Adipose tissue (tissue), 3 donors: ENCODE measurements around the gene MTHFD1L. TPM values are rescaled to one million over a fixed set of nuclear protein-coding genes. Genes with fewer than 3 reads are reported as not detected.
"Not testable (repeated sequence)": the region's sequence is repeated elsewhere in the genome, so short reads cannot be mapped to it uniquely, and the experiment has no call there.

Experiments used
- H3K27ac ChIP-seq: one replicate; pipeline ENCODE4 v1.5.1; 2013; ENCODE audit warnings: low read depth, low read length
- WGBS, 3 donors: extraction: QIAGEN DNeasy Blood & Tissue Kit; methylation state at CpG; one replicate each; pipeline ENCODE4 v1.1.7; 2013; 5-methylcytosine and 5-hydroxymethylcytosine counted together
- polyA plus RNA-seq, 3 donors: library from polyadenylated mRNA; stranded (reverse); fragments of 200-250 nt; gene quantifications; one replicate each; pipeline ENCODE4 v1.2.3, GENCODE V29; 2013
- donor health status: healthy with polysubstance abuse.
- donor health status: Bipolar disorder and iron deficiency.
- donor health status: healthy.

The MTHFD1L gene
- polyA plus RNA-seq, 3 donors: 3.9 to 11.3 (median 4.4) TPM

DNA sequence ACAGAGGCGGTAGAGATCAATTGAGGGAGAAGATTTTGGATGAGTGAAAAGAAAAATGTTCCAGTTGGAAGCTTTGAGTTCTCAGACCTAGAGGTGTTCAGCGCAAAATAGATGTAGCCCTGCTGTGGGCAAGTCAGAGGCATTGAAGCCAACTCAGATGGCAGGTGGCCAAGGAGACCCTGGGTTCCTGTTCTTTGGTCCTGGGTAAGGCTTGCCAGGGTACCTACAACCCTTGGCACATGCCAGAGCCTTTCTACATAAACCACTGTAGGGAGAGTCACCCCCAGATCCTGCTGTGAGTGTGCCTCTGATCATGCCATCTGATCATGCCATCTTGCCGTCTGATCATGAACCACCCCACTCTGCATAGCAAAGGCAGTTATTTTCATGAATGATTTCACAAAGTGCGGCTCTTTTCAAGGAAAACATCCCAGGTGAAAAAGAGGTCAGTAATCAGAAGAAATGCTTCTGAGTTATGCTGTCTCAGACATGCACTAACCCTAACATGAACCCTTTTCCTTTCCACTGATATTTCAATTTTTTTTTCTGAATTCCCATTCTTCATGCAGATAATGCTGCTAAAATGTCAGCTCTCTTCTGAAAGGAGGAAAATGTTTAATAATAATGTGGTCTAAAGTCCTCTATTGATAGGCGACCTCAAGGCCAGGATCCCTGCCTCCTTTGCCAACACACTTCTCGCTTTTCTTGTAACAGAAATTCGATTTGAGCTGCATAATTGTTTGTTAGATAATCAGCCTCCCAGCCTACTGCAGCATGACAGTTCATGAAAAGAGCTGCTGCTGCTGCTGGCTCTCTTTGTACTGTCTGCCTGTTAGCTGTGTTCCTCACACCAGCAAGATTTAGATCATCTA is 153.6 kb downstream of the MTHFD1L start:
- WGBS, 3 donors: 44 to 76% (median 68%) methylated on average over 7 of the region's 7 CpGs
- no peak overlapping the region for H3K27ac ChIP-seq

DNA sequence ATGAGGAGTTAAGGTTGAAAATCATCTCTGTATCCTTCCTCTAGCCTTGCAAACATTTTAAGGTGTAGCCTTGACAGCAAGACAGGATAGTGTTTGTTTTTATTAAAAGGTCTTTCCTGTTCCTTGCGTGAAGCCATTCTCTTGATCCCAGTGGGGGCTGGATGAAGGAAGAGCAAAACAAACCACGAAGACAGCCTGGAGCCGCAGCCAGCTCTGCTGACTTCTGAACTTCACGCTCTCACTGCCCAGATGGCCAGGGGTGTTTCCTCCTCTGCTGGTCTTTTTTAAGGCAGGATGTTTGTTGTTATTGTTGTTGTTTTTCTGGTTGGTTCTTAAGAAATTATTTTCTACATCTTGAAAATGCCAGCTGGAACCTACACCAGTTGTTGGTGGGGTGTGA is 156.4 kb downstream of the MTHFD1L start:
- WGBS, 3 donors: 46 to 84% (median 50%) methylated on average over 4 of the region's 4 CpGs
- H3K27ac ChIP-seq: no peak overlapping the region

DNA sequence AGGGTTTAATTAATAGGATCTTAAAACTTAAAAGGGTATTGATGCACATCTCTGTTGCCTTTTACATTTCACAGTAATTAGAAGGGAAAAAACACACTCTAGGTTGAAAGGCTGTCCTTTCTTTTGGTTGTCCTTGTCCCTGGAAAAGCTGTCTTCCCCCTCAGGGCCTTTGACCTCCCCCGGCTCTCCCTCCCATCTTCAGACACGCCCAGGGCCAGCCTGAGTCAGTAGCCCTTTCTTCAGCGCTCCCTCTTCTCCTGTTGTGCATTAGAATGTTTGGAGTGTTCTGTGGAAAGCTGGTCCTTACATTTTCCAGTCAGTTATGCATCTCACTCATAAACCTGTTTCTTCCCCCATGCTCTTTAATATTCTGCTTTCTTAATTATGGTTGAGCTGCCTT is 157.0 kb downstream of the MTHFD1L start:
- no peak overlapping the region for H3K27ac ChIP-seq
- WGBS, 3 donors: 84 to 90% (median 90%) methylated on average over 3 of the region's 3 CpGs

DNA sequence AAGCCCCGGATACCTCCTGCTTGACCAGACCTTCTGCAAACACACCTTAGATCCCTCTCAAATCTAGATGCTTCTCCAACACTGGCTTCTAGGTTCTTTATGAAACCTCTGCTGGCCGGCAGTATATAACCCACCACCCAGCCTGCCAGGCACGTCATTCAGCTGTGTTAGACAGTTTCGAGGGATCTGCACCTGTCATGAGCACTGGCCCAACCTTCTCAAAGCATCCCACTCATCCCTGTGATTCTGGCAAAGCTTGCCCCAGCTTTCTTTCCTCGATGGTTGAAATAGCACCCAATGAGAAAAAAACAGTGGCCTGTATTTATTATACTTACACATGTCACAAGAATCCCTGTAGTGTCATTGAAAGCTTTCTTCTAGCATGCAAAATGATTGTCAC is 157.8 kb downstream of the MTHFD1L start:
- H3K27ac ChIP-seq: no peak overlapping the region
- WGBS, 3 donors: 96 to 97% (median 97%) methylated on average over 5 of the region's 5 CpGs

GRCh38 chr6:151024597-151024996 is 159.1 kb downstream of the MTHFD1L start:
- H3K27ac ChIP-seq: no peak overlapping the region
- WGBS, 3 donors: 82 to 96% (median 93%) methylated on average over 7 of the region's 7 CpGs

GRCh38 chr6:151025076-151025475 is 159.6 kb downstream of the MTHFD1L start:
- no peak overlapping the region for H3K27ac ChIP-seq
- WGBS, 3 donors: 60 to 97% (median 96%) methylated on average over 16 of the region's 16 CpGs

DNA sequence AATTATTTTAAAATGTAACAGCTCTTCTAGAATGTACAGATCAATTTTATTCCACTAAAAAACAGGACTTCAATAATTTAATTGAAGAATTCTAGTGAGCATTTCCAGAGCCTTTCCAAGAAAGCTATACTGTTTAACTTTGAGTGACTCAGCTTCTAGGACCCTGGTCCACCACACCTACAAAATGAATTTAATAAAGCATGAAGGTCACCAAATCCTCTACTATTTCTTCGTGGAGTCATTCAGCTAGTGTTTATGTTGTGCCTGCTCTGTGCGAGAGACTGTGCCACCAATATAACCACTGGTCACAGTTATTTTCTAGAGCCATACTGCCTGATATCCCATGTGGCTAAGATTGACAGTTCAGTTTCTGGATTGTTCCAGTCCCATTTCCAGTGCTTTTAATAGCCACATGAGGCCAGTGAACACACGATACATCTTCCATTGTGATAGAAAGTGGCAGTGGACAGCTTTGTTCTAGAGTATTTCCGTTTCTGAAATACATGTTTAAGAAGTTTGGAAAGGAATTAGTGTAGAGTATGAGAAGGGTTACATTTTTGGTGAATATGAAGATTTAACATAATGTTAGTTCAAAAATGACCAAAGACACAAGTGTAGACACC is 160.7 kb downstream of the MTHFD1L start:
- no peak overlapping the region for H3K27ac ChIP-seq
- whole genome bisulfite sequencing, 3 donors: 87 to 88% (median 87%) methylated on average over 4 of the region's 4 CpGs

DNA sequence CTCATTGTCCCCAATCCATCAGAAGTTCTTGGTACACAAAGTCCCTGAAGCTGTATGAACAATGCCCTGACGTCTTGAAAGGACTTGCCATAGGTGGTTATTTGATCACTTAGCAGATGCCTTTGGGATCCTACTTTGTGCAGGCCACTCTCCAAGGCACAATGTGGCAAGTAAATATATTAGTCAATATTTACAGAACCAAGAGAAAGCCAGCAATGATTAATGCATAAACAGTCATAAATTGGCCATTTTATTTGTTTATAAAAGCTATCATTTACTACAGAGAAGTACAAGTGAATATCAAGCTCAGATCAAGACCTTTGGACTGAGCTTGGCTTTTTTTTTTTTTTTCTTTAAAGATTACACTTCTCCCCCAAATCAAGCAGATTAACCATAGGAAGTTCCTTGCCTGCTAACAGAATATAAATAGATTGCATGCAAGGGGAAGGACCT is 161.8 kb downstream of the MTHFD1L start:
- no peak overlapping the region for H3K27ac ChIP-seq
- WGBS, 3 donors: 19 to 73% (median 72%) methylated on average over 1 of the region's 1 CpG

- H3K27ac ChIP-seq: no peak overlapping the region
- WGBS, 3 donors: 94 to 95% (median 94%) methylated on average over 15 of the region's 15 CpGs
These were observed 162.7 kb downstream of the MTHFD1L start for GRCh38 chr6:151027936-151028838.

DNA sequence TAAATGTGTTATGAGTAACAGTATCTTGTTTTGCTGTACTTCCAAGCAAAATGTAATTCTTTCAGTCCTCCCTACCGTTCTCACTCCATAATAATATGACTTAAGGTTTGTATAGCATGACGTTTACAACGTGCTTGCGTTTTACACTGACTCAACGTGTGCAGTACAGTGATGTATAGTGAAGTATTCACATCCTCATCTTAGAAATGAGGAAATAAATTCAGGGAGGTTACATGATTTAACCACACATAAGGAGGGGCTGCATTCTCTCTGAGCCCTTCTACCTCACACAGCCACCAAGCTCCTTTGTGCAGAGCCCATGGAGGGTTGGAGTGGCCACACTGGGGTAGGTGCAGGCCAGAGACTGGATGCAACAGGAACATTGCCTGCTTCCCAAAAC is 164.5 kb downstream of the MTHFD1L start:
- no peak overlapping the region for H3K27ac ChIP-seq
- WGBS, 3 donors: 61 to 88% (median 65%) methylated on average over 5 of the region's 5 CpGs

DNA sequence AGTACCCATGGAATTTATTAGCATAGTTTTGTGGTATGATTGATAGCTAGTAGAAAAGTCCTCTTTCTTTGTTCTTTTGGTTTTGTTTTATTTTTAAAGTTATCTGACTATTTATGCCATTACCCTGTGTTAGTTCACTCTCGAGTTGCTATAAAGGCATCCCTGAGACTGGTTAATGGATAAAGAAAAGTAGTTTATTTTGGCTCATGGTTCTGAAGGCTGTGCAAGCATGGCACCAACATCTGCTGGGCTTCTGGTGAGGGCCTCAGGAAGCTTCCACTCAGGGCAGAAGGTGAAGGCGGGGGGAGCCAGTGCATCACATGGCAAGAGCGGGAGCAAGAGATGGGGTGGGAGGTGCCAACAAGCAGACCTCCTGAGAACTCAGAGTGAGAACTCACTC is 166.5 kb downstream of the MTHFD1L start:
- 82 to 98% (median 97%) methylated on average over 3 of the region's 3 CpGs for WGBS, 3 donors
- no peak overlapping the region for H3K27ac ChIP-seq

DNA sequence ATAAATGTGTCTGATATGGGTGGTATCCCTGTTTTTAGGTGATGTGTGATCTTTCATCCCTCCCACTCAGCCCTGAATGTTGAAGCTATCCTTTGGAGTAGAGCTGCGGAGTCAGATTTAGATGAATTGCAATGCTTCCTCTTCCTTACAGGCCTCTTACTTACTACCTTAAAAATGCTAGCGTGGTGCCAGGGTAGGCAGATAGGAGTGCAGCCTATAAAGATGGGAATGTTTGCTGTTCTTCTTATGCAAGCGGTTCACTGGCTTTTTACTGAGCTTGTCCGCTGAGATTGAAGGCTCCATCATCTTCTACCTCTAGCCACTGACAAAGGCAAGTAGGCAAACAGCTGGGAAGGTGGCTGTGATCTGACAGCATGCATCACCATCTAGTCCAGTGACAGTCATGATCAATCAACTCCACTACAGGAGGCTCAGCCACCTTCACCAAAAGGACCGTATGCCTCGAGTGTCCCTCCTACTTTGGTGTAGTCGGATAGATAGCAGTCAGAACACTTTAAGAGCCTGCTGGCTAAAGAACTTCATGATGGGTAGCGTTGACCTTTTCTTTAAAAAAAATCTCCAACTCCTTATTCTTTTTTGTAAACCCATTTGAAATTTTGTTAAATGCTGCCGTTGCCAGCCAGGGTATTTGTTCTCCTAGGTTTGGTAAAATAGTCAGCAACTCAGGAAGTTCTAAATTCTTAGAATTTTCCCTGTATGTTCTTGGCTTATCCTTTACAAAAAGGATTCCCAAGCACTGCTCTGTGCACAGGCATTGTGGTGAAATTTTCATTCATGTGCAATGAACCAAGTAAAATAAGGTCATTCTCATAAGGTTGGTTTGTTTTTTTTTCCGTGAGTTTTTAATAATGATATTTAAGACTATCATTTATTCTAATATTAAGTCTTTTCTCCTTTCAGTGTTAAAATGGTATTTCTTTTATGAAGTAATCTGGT is 169.6 kb downstream of the MTHFD1L start:
- no peak overlapping the region for H3K27ac ChIP-seq
- 95 to 97% (median 97%) methylated on average over 9 to 10 of the region's 10 CpGs for WGBS, 3 donors

DNA sequence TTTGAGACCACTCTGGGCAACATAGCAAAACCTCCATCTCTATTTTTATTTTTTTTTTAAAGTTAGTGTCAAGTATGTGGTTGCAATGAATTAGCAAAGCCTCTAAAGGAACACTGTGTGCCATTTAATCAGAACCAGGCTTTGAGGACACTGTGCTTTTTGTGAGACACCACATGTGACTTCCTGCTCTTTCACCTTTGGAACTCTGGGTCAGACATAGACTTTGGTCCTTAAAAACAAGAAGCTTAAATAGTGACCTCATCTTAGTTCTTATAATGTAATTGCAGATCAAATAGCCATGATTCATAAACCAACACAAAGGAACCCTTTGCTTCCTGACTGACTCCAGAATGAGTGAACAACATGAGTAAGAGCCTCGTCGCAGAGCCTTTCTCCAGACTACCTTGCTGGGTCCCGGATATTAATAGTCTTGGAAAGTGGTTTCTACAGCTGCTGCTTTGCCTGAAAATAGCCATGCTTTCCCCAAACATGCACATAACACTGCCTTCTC is 170.8 kb downstream of the MTHFD1L start:
- not testable (repeated sequence) for H3K27ac ChIP-seq
- WGBS, 3 donors: 49 to 67% (median 51%) methylated on average over 3 of the region's 3 CpGs

- no peak overlapping the region for H3K27ac ChIP-seq
- 84 to 89% (median 84%) methylated on average over 12 of the region's 12 CpGs for whole genome bisulfite sequencing, 3 donors
These were observed 171.6 kb downstream of the MTHFD1L start for GRCh38 chr6:151036869-151037680.

- H3K27ac ChIP-seq: no peak overlapping the region
- WGBS, 3 donors: 85 to 93% (median 91%) methylated on average over 7 of the region's 7 CpGs
These were observed 173.1 kb downstream of the MTHFD1L start for GRCh38 chr6:151038616-151039015.

GRCh38 chr6:151040888-151041521 is 175.5 kb downstream of the MTHFD1L start:
- WGBS, 3 donors: 18 to 64% (median 19%) methylated on average over 12 of the region's 12 CpGs
- peak overlapping the region; percentile 55 for H3K27ac ChIP-seq
